ACC112 (cell line): ENCODE results near the gene KIF23.
A peak's percentile ranks its signal among the peaks of the same experiment; 100 is the strongest.

Source experiments
- H2AFZ ChIP-seq: fragments of 200-600 bp; sonication (generic); one replicate; pipeline ENCODE4 v1.6.0; 2017; ENCODE audit warnings: antibody characterized with exemption, low read length; ENCODE audit not compliant: unreplicated experiment
- H3K27ac ChIP-seq: fragments of 200-600 bp; sonication (generic); 2 replicates; pipeline ENCODE4 v1.5.1; 2014; ENCODE audit warnings: low read depth, mild to moderate bottlenecking, antibody characterized with exemption, low read length, moderate library complexity
- H3K27me3 ChIP-seq: fragments of 200-600 bp; sonication (generic); 2 replicates; pipeline ENCODE4 v1.6.1; 2014; ENCODE audit warnings: mild to moderate bottlenecking, antibody characterized with exemption, low read length, moderate library complexity, mixed read lengths; ENCODE audit not compliant: insufficient read depth
- H3K36me3 ChIP-seq: fragments of 200-600 bp; sonication (generic); 2 replicates; pipeline ENCODE4 v1.6.1; 2016; ENCODE audit warnings: mild to moderate bottlenecking, antibody characterized with exemption, low read length, moderate library complexity, mixed read lengths; ENCODE audit not compliant: insufficient read depth
- H3K4me1 ChIP-seq: fragments of 200-600 bp; sonication (generic); one replicate; pipeline ENCODE4 v1.6.1; 2016; ENCODE audit warnings: low read length, mixed read lengths; ENCODE audit not compliant: insufficient read depth, unreplicated experiment, control insufficient read depth
- H3K4me3 ChIP-seq: fragments of 200-600 bp; sonication (generic); 2 replicates; pipeline ENCODE4 v1.5.1; 2014; ENCODE audit warnings: mild to moderate bottlenecking, low read depth, low read length
- H3K79me2 ChIP-seq: fragments of 200-600 bp; sonication (generic); one replicate; pipeline ENCODE4 v1.6.0; 2016; ENCODE audit warnings: low read length; ENCODE audit not compliant: control insufficient read depth, unreplicated experiment, insufficient read depth

KIF23 gene

GRCh38 chr15:69466733-69467132 is 52.6 kb downstream of the KIF23 start:
- peaks cover 5% of the 10 kb centered on the region for H3K79me2 ChIP-seq
- H2AFZ ChIP-seq: no peak overlapping the region
- H3K4me1 ChIP-seq: peaks cover 14% of the 10 kb centered on the region
- H3K36me3 ChIP-seq: no peaks in the 10 kb centered on the region
- H3K4me3 ChIP-seq: no peak overlapping the region
- no peaks in the 10 kb centered on the region for H3K27me3 ChIP-seq
- H3K27ac ChIP-seq: no peak overlapping the region

- Histone ChIP-seq H3K36me3 (no peaks in the 10 kb centered on the region), H3K79me2 (no peaks in the 10 kb centered on the region), H3K27ac (no peak overlapping the region), H3K4me3 (no peak overlapping the region), H2AFZ (no peak overlapping the region), H3K27me3 (no peaks in the 10 kb centered on the region), H3K4me1 (peaks cover 10% of the 10 kb centered on the region)
Observed at GRCh38 chr15:69467636-69468035, 53.5 kb downstream of the KIF23 start.

- H2AFZ ChIP-seq: no peak overlapping the region
- H3K36me3 ChIP-seq: no peaks in the 10 kb centered on the region
- H3K79me2 ChIP-seq: no peaks in the 10 kb centered on the region
- H3K27ac ChIP-seq: no peak overlapping the region
- H3K4me3 ChIP-seq: no peak overlapping the region
- peaks cover 10% of the 10 kb centered on the region for H3K4me1 ChIP-seq
- H3K27me3 ChIP-seq: no peaks in the 10 kb centered on the region
Observed at GRCh38 chr15:69468241-69469121, 54.3 kb downstream of the KIF23 start.

GRCh38 chr15:69469467-69470201 is 55.5 kb downstream of the KIF23 start:
- Histone ChIP-seq H3K27me3 (no peaks in the 10 kb centered on the region), H3K79me2 (no peaks in the 10 kb centered on the region), H3K36me3 (no peaks in the 10 kb centered on the region), H2AFZ (no peak overlapping the region), H3K4me3 (no peak overlapping the region), H3K27ac (no peak overlapping the region), H3K4me1 (peaks cover 16% of the 10 kb centered on the region)

- no peaks in the 10 kb centered on the region for H3K79me2 ChIP-seq
- H3K27me3 ChIP-seq: no peaks in the 10 kb centered on the region
- H3K4me3 ChIP-seq: no peak overlapping the region
- H2AFZ ChIP-seq: no peak overlapping the region
- H3K4me1 ChIP-seq: peaks cover 12% of the 10 kb centered on the region
- no peak overlapping the region for H3K27ac ChIP-seq
- H3K36me3 ChIP-seq: no peaks in the 10 kb centered on the region
Observed at GRCh38 chr15:69472046-69472445, 57.9 kb downstream of the KIF23 start.

GRCh38 chr15:69472562-69472961 is 58.4 kb downstream of the KIF23 start:
- H3K79me2 ChIP-seq: no peaks in the 10 kb centered on the region
- no peaks in the 10 kb centered on the region for H3K27me3 ChIP-seq
- H3K4me1 ChIP-seq: peaks cover 12% of the 10 kb centered on the region
- no peak overlapping the region for H3K4me3 ChIP-seq
- H3K27ac ChIP-seq: no peak overlapping the region
- H2AFZ ChIP-seq: no peak overlapping the region
- no peaks in the 10 kb centered on the region for H3K36me3 ChIP-seq

- Histone ChIP-seq H3K4me3 (no peak overlapping the region), H3K27ac (no peak overlapping the region), H3K79me2 (no peaks in the 10 kb centered on the region), H3K27me3 (no peaks in the 10 kb centered on the region), H3K4me1 (peaks cover 12% of the 10 kb centered on the region), H2AFZ (peak overlapping the region; percentile 23), H3K36me3 (no peaks in the 10 kb centered on the region)
Observed at GRCh38 chr15:69474291-69474690, 60.1 kb downstream of the KIF23 start.

- no peak overlapping the region for H2AFZ ChIP-seq
- peaks cover 12% of the 10 kb centered on the region for H3K4me1 ChIP-seq
- no peaks in the 10 kb centered on the region for H3K79me2 ChIP-seq
- no peaks in the 10 kb centered on the region for H3K36me3 ChIP-seq
- no peak overlapping the region for H3K27ac ChIP-seq
- no peaks in the 10 kb centered on the region for H3K27me3 ChIP-seq
- H3K4me3 ChIP-seq: no peak overlapping the region
Observed at GRCh38 chr15:69474846-69475455, 60.8 kb downstream of the KIF23 start.

- no peak overlapping the region for H2AFZ ChIP-seq
- H3K27ac ChIP-seq: no peak overlapping the region
- H3K36me3 ChIP-seq: no peaks in the 10 kb centered on the region
Observed at GRCh38 chr15:69475769-69476358, 61.7 kb downstream of the KIF23 start.

GRCh38 chr15:69476704-69477473 is 62.7 kb downstream of the KIF23 start:
- peaks cover 12% of the 10 kb centered on the region for H3K4me1 ChIP-seq
- no peak overlapping the region for H3K27ac ChIP-seq

More at GRCh38 chr15:69475769-69476358, 61.7 kb downstream of the KIF23 start:
- Histone ChIP-seq H3K4me1 (peaks cover 12% of the 10 kb centered on the region), H3K4me3 (no peak overlapping the region), H3K79me2 (no peaks in the 10 kb centered on the region), H3K27me3 (no peaks in the 10 kb centered on the region)

More at GRCh38 chr15:69476704-69477473, 62.7 kb downstream of the KIF23 start:
- no peak overlapping the region for H3K4me3 ChIP-seq
- H3K27me3 ChIP-seq: no peaks in the 10 kb centered on the region
- no peaks in the 10 kb centered on the region for H3K79me2 ChIP-seq
- no peaks in the 10 kb centered on the region for H3K36me3 ChIP-seq
- no peak overlapping the region for H2AFZ ChIP-seq
